ENCODE measurements around the gene EHD1.

DNA sequence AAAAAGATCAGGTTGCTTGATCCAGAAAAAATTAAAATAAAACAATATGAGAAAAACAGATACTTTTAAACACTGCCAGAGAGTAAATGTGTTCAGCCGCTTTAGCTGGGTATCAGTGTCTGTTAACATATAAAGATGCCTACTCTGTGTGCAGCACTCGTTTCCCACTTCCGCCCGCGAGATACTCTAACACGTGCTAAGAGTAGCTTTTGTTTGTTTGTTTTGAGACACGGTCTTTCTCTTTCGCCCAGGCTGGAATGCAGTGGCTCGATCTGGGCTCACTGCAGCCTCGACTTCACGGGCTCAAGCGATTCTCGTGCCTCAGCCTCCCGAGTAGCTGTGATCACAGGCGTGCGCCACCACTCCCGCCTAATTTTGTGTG lies 67.5 kb downstream of the EHD1 start:
- TF ChIP-seq, protein P1, sequence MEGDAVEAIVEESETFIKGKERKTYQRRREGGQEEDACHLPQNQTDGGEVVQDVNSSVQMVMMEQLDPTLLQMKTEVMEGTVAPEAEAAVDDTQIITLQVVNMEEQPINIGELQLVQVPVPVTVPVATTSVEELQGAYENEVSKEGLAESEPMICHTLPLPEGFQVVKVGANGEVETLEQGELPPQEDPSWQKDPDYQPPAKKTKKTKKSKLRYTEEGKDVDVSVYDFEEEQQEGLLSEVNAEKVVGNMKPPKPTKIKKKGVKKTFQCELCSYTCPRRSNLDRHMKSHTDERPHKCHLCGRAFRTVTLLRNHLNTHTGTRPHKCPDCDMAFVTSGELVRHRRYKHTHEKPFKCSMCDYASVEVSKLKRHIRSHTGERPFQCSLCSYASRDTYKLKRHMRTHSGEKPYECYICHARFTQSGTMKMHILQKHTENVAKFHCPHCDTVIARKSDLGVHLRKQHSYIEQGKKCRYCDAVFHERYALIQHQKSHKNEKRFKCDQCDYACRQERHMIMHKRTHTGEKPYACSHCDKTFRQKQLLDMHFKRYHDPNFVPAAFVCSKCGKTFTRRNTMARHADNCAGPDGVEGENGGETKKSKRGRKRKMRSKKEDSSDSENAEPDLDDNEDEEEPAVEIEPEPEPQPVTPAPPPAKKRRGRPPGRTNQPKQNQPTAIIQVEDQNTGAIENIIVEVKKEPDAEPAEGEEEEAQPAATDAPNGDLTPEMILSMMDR (IDR thresholded peaks at IDR 0.05): no peak
- no peak for TF ChIP-seq POLR2A (IDR thresholded peaks at IDR 0.05)

Data from upper lobe of left lung (tissue), 4 donors.